Colonic mucosa (tissue), 4 donors: Measurements from ENCODE around the gene AQP12A. TPM values are rescaled to one million over a fixed set of nuclear protein-coding genes. Genes with fewer than 3 reads are reported as not detected.

Source experiments
- DNase-seq: peaks from one replicate; pipeline ENCODE4 v3.0.0-alpha.2; 2020
- H3K27ac ChIP-seq: fragments of 200-600 bp; one replicate; pipeline ENCODE4 v1.8.0; 2021
- H3K27me3 ChIP-seq: fragments of 200-600 bp; one replicate; pipeline ENCODE4 v1.8.0; 2021
- H3K36me3 ChIP-seq: fragments of 200-600 bp; one replicate; pipeline ENCODE4 v1.8.0; 2021
- H3K4me1 ChIP-seq: fragments of 200-600 bp; one replicate; pipeline ENCODE4 v1.8.0; 2021; ENCODE audit warnings: mild to moderate bottlenecking
- H3K4me3 ChIP-seq: fragments of 200-600 bp; one replicate; pipeline ENCODE4 v1.8.0; 2021
- H3K9ac ChIP-seq, 2 donors: one replicate each; pipeline ENCODE4 v1.7.0; 2013; ENCODE audit warnings: control low read depth in 2 of 2, low read depth in 2 of 2, low read length in 2 of 2
- H3K9me3 ChIP-seq: fragments of 200-600 bp; one replicate; pipeline ENCODE4 v1.8.0; 2021
- CTCF ChIP-seq: fragments of 200-600 bp; IDR thresholded peaks from one replicate; pipeline ENCODE4 v1.8.0; 2022; ENCODE audit warnings: antibody characterized with exemption, mild to moderate bottlenecking
- intact Hi-C: fragments of 100-400 bp; cut with DNase I; formaldehyde crosslinking; loops from one replicate; pipeline ENCODE4 v1.14.1; 2022
- total RNA-seq, 2 donors: library from RNA; stranded (reverse); fragmentation: NEBNext Ultra II Directional in 1 of 2; extraction: Animal tissue kit (Norgen Biotek cat#: 25700) in 1 of 2; gene quantifications; one replicate each; pipeline ENCODE4 v1.2.1, GENCODE V29; 2021
- donor health status: healthy.
- donor health status: DM: no; HTN: no; CAD: no.
- donor health status: DM: no; HTN: no; CAD: no.

The AQP12A gene
- total RNA-seq, 2 donors from 2014 or later = 9.0 to 20.5 TPM

- TF ChIP-seq CTCF = no peak
- H3K27ac ChIP-seq = no peak overlapping the region
- H3K36me3 ChIP-seq = no peaks in the 10 kb centered on the region
- H3K9me3 ChIP-seq = no peaks in the 10 kb centered on the region
- no peaks in the 10 kb centered on the region for H3K4me1 ChIP-seq
- no peak for DNase-seq
- no peak overlapping the region for H3K4me3 ChIP-seq
- H3K27me3 ChIP-seq = no peaks in the 10 kb centered on the region
- no peak overlapping the region for H3K9ac ChIP-seq
- intact Hi-C loops = no loop called here
These were observed 40.5 kb downstream of the AQP12A start for GRCh38 chr2:240732184-240732583.

- intact Hi-C loops = no loop called here
- H3K4me1 ChIP-seq = no peaks in the 10 kb centered on the region
- no peaks in the 10 kb centered on the region for H3K36me3 ChIP-seq
- TF ChIP-seq CTCF = no peak
- H3K9ac ChIP-seq = no peak overlapping the region
- H3K4me3 ChIP-seq = no peak overlapping the region
- DNase-seq = no peak
- no peaks in the 10 kb centered on the region for H3K9me3 ChIP-seq
- H3K27me3 ChIP-seq = no peaks in the 10 kb centered on the region
- H3K27ac ChIP-seq = no peak overlapping the region
These were observed 41.4 kb downstream of the AQP12A start for GRCh38 chr2:240732911-240733622.

- Histone ChIP-seq H3K27me3 (no peaks in the 10 kb centered on the region), H3K9me3 (no peaks in the 10 kb centered on the region)
- intact Hi-C loops = no loop called here
These were observed 42.3 kb downstream of the AQP12A start for GRCh38 chr2:240733803-240734495.

GRCh38 chr2:240734756-240735155 is 43.1 kb downstream of the AQP12A start:
- no peak for DNase-seq

More at GRCh38 chr2:240733803-240734495, 42.3 kb downstream of the AQP12A start:
- Histone ChIP-seq H3K4me3 (no peak overlapping the region), H3K36me3 (no peaks in the 10 kb centered on the region), H3K4me1 (no peaks in the 10 kb centered on the region), H3K9ac (no peak overlapping the region), H3K27ac (no peak overlapping the region)
- DNase-seq = no peak
- no peak for TF ChIP-seq CTCF

GRCh38 chr2:240735476-240735875 is 43.8 kb downstream of the AQP12A start:
- no peaks in the 10 kb centered on the region for H3K9me3 ChIP-seq
- H3K27ac ChIP-seq = no peak overlapping the region
- H3K36me3 ChIP-seq = no peaks in the 10 kb centered on the region
- DNase-seq = no peak
- H3K27me3 ChIP-seq = no peaks in the 10 kb centered on the region
- no peak overlapping the region for H3K9ac ChIP-seq
- TF ChIP-seq CTCF = no peak
- no peak overlapping the region for H3K4me3 ChIP-seq
- H3K4me1 ChIP-seq = no peaks in the 10 kb centered on the region
- intact Hi-C loops = no loop called here

More at GRCh38 chr2:240734756-240735155, 43.1 kb downstream of the AQP12A start:
- intact Hi-C loops = no loop called here
- H3K9ac ChIP-seq = no peak overlapping the region
- H3K9me3 ChIP-seq = no peaks in the 10 kb centered on the region
- no peak overlapping the region for H3K27ac ChIP-seq
- no peaks in the 10 kb centered on the region for H3K36me3 ChIP-seq
- no peaks in the 10 kb centered on the region for H3K4me1 ChIP-seq
- H3K27me3 ChIP-seq = no peaks in the 10 kb centered on the region
- no peak overlapping the region for H3K4me3 ChIP-seq
- TF ChIP-seq CTCF = no peak
